Activated CD4-positive, alpha-beta memory T cell treated with anti-CD3 and anti-CD28 coated beads, Interleukin-2, amount 10 ng/mL, durations not matched to agents 7 days and 5 days (primary cell): ENCODE measurements around the gene BST2. TPM values are rescaled to one million over a fixed set of nuclear protein-coding genes. Genes with fewer than 3 reads are reported as not detected.
"Not testable (repeated sequence)": the region's sequence is repeated elsewhere in the genome, so short reads cannot be mapped to it uniquely, and the experiment has no call there.

Source experiments
- CTCF ChIA-PET: fragments of 350-600 bp; sonication (Branson Sonifier 250); formaldehyde crosslinking; loops from one replicate; lab custom pipeline; 2021; ENCODE audit warnings: antibody characterized with exemption, inconsistent platforms; lab: Charles Lee
- POLR2A ChIA-PET: fragments of 350-600 bp; sonication (Branson Sonifier 250); formaldehyde crosslinking; loops from one replicate; lab custom pipeline; 2021; ENCODE audit warnings: antibody characterized with exemption; lab: Charles Lee
- DNase-seq: peaks from one replicate; pipeline ENCODE4 v3.0.0-alpha.2; 2020
- H3K27ac Mint-ChIP-seq: one replicate; pipeline ENCODE4 v1.8.0; 2021; ENCODE audit warnings: mild to moderate bottlenecking, mixed read lengths
- H3K27me3 Mint-ChIP-seq: one replicate; pipeline ENCODE4 v1.8.0; 2021; ENCODE audit warnings: mixed read lengths
- H3K36me3 Mint-ChIP-seq: one replicate; pipeline ENCODE4 v1.8.0; 2021; ENCODE audit warnings: low read depth, mixed read lengths
- H3K4me1 Mint-ChIP-seq: one replicate; pipeline ENCODE4 v1.8.0; 2021; ENCODE audit warnings: mixed read lengths
- H3K4me3 Mint-ChIP-seq: one replicate; pipeline ENCODE4 v1.8.0; 2021; ENCODE audit warnings: mild to moderate bottlenecking, mixed read lengths
- H3K9me3 Mint-ChIP-seq: one replicate; pipeline ENCODE4 v1.8.0; 2021; ENCODE audit warnings: mixed read lengths
- total RNA-seq, 2 experiments: library from RNA; stranded (reverse); gene quantifications; one replicate each; pipeline ENCODE4 v1.2.3, GENCODE V29; 2021

BST2 gene
- total RNA-seq, 2 experiments from 2014 or later: 288 to 301 TPM

DNA sequence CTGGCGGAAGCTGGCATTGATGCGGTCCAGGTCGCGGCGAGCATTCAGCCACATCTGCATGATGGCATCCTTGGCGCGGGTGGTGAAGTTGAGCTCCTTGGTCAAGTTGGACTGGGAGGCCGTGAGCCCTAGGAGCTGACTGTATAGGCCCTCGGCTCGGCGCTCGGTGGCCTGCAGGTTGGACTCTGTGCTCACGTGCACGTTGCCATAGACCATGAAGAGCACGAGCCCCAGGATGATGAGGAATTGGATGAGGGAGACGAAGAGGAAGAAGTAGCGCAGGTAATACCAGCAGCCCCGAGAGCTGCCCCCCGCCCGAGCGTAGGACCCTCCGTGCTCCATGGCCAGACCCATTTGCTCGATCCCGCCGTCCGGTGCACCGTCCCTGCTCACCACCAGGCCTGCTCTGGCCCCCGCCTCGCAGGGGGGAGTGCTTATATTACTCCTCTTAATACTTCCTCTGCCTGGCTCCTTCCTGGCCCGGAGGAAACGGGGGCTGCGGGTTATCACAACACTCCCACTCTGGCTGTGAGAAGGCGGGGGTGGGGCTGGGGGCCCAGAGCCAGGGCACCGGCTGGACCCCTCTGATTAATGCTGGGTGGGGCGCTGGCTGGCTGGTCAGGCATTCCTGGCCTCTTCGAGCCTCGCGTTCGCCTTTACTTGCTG, 28.4 kb downstream of the BST2 start, which contains the start of gene PLVAP:
Gene PLVAP, minus strand, starts transcription at position 408 of the 666 bp plus-strand sequence. Its CDS starts 54 bp downstream, at position 354.
- Mint-ChIP-seq H3K27me3 (peaks cover 14% of the 10 kb centered on the region), H3K4me3 (no peak within 1 kb of the TSS), H3K4me1 (no peaks in the 10 kb centered on the region), H3K9me3 (no peaks in the 10 kb centered on the region), H3K27ac (no peak within 1 kb of the TSS), H3K36me3 (no peaks in the 10 kb centered on the region)
- ChIA-PET POLR2A (no interaction called here), CTCF (interaction anchor here (1.9 kb wide), 1 partner anchor 9 kb away, joined by 7 read pairs; no protein-coding TSS in a partner anchor)
- DNase-seq: no peak

DNA sequence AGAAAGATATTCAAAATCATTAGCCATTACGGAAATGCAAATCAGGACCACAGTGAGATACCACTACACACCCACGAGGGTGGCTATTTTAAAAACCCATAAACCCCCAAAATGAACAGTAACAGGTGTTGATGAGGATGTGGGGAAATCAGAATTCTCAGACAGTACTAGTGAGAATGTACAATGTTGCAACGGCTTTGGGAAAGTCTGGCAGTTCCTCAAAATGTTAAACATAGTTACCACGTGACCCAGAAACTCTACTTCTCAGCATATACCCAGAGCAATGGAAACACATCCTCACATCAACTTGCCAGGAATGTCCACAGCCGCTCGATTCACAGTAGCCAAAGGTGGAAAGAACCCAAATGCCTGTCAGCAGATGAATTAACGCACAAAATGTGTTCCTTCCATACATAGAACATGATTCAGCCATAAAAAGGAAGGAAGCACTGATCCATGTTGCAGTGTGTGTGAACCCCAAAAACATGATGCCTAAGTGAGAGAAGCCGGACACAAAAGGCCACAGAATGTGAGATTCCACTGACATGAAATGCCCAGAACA, 35.3 kb downstream of the BST2 start:
- Mint-ChIP-seq H3K36me3 (no peaks in the 10 kb centered on the region), H3K27me3 (peaks cover 9% of the 10 kb centered on the region), H3K27ac (no peak overlapping the region), H3K4me1 (peaks cover 3% of the 10 kb centered on the region), H3K4me3 (no peak overlapping the region), H3K9me3 (no peaks in the 10 kb centered on the region)
- ChIA-PET POLR2A (no interaction called here), CTCF (no interaction called here)
- DNase-seq: no peak

DNA sequence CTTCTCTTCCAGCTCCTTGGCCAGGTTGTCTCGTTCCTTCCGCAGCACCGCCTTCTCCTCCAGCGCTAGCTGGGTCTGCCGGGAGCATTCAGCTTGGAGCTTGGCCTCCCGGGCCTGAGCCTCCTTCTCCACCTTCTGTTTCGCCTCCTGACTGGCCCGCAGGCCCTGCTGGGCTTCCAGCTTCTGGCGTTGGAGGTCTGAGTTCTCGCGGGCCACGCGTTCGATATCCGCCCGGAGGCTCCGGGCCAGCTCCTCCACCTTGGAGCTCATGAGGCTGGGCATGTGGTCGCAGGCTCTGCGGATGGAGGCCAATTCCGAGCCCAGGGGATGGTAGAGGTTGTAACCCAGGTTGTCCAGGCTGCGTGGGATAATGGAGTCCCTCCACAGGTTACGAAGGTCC, 40.1 kb downstream of the BST2 start:
- H3K9me3 Mint-ChIP-seq: no peaks in the 10 kb centered on the region
- CTCF ChIA-PET: no interaction called here
- no peaks in the 10 kb centered on the region for H3K36me3 Mint-ChIP-seq
- POLR2A ChIA-PET: interaction anchor here (1.2 kb wide), 1 partner anchor 19 kb away, joined by 3 read pairs; no protein-coding TSS in a partner anchor
- no peak for DNase-seq
- H3K4me1 Mint-ChIP-seq: peaks cover 2% of the 10 kb centered on the region
- no peak overlapping the region for H3K4me3 Mint-ChIP-seq
- peaks cover 17% of the 10 kb centered on the region for H3K27me3 Mint-ChIP-seq
- H3K27ac Mint-ChIP-seq: no peak overlapping the region

DNA sequence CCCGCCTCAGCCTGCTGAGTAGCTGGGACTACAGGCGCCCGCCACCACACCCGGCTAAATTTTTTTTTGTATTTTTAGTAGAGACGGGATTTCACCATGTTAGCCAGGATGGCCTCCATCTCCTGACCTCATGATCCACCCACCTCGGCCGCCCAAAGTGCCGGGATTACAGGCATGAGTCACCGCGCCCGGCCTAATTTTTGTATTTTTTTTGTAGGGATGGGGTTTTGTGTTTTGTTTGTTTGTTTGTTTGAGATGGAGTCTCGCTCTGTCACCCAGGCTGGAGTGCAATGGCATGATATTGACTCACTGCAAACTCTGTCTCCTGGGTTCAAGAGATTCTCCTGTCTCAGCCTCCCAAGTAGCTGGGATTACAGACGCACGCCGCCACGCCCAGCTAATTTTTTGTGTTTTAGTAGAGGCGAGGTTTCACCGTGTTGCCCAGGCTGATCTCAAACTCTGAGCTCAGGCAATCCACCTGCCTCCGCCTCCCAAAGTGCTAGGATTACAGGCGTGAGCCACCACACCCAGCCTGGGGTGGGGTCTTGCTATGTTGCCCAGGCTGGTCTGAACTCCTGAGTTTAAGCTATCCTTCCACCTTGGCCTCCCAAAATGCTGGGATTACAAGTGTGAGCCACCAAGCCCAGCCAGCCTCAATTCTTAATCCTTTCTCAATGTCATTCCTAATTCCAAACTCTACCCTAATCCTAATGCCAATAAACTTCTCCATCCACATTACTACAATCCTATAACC, 41.4 kb downstream of the BST2 start:
- H3K27ac Mint-ChIP-seq, H3K4me1 Mint-ChIP-seq, DNase-seq, H3K4me3 Mint-ChIP-seq, H3K9me3 Mint-ChIP-seq, H3K36me3 Mint-ChIP-seq, CTCF ChIA-PET, POLR2A ChIA-PET: not testable (repeated sequence)
- peaks cover 15% of the 10 kb centered on the region for H3K27me3 Mint-ChIP-seq

DNA sequence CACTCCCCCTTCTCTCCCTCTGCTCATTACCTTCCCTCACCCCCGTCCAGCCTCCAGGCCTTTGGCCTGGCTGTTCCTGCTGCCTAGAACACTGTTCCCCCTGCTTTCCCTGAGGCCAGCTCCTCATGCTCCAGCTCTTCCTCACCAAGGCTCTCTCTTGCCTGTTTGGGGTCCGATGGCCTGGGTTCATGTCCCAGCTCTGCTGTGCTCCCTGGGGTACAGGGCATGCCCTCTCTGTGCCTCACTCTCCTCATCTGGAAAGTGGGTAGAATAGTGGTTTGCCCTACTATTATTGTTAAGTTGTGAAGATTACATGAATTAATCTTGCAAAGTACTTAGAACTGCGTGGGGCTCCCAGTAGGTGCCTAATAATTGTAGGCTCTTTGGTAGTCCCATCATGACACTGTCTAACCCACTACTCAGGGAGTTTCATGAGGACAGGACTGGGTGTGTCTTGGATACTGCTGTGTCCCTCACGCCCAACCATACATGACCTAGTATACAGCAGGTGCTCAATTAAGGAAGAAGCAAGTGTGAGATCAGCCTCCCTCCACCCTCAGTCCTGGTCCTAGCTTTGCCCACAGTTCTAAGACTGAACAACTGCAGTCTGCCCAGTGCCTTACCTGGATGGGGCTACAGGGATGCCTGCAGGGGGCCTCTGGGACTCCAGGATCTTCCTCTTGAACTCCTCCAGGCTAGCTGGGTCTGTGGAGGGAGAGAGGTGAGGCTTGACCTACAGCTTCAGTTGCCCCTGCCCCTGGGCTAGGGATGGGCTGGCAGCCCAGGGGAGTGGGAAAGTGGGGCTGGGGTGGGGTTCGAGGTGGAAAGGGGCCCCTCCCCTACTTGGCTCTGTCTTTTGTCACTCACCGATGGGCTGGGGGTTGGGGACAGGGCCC, 45.3 kb downstream of the BST2 start:
- Mint-ChIP-seq H3K27me3 (peaks cover 15% of the 10 kb centered on the region), H3K36me3 (no peaks in the 10 kb centered on the region), H3K27ac (no peak overlapping the region), H3K4me3 (no peak overlapping the region), H3K9me3 (no peaks in the 10 kb centered on the region), H3K4me1 (no peaks in the 10 kb centered on the region)
- DNase-seq: no peak
- POLR2A ChIA-PET: no interaction called here
- CTCF ChIA-PET: interaction anchor here (0.9 kb wide), 1 partner anchor 15 kb away, joined by 7 read pairs; no protein-coding TSS in a partner anchor

DNA sequence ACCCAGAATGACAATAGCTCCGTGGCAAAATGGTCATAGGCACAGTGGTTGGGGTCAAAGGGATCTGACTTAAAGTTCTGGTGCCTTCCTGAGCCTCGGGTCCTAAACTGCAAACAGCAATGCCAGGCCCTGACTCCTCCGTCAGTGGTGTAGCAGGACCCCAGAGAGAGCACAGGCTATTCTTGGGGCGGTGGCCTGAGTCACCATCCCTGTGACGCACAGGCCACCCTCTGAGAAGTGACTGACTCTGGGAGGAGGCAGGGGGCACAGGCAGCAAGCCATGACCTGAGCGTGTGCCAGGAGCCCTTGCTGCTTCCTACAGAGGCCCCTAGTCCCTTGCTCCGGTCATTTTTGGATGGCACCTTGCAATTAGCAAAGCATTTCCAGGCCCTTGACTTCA, 47.0 kb downstream of the BST2 start:
- DNase-seq: no peak
- Mint-ChIP-seq H3K27ac (no peak overlapping the region), H3K36me3 (no peaks in the 10 kb centered on the region), H3K9me3 (no peaks in the 10 kb centered on the region), H3K4me3 (no peak overlapping the region), H3K4me1 (peaks cover under 1% of the 10 kb centered on the region), H3K27me3 (peaks cover 12% of the 10 kb centered on the region)
- CTCF ChIA-PET: interaction anchor here (1.2 kb wide), 1 partner anchor 13 kb away, joined by 4 read pairs; no protein-coding TSS in a partner anchor
- POLR2A ChIA-PET: no interaction called here

DNA sequence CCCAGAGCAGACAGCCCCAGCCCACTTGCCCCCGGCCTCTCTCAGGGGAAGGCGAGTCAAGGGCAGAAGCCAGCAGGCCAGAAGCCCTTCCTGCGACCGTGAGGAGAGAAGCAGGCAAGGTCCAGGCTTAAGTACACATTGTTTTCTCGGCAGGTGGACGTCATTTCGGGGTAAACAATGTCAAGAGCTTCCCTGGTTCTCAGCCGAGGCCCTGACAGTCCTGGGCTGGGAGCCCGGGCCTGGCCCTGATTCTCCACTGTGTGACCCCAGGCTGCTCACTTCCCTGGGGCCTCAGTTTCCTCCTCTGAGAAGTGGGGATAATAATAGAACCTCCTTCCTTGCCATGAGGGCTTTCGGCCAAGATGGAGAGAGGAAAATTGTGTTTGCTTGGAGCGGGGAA, 47.7 kb downstream of the BST2 start:
- POLR2A ChIA-PET: no interaction called here
- peaks cover 1% of the 10 kb centered on the region for H3K4me1 Mint-ChIP-seq
- H3K36me3 Mint-ChIP-seq: no peaks in the 10 kb centered on the region
- H3K27ac Mint-ChIP-seq: no peak overlapping the region
- CTCF ChIA-PET: interaction anchor here (1.2 kb wide), 1 partner anchor 12 kb away, joined by 4 read pairs; no protein-coding TSS in a partner anchor
- no peaks in the 10 kb centered on the region for H3K9me3 Mint-ChIP-seq
- DNase-seq: no peak
- no peak overlapping the region for H3K4me3 Mint-ChIP-seq
- peaks cover 11% of the 10 kb centered on the region for H3K27me3 Mint-ChIP-seq

DNA sequence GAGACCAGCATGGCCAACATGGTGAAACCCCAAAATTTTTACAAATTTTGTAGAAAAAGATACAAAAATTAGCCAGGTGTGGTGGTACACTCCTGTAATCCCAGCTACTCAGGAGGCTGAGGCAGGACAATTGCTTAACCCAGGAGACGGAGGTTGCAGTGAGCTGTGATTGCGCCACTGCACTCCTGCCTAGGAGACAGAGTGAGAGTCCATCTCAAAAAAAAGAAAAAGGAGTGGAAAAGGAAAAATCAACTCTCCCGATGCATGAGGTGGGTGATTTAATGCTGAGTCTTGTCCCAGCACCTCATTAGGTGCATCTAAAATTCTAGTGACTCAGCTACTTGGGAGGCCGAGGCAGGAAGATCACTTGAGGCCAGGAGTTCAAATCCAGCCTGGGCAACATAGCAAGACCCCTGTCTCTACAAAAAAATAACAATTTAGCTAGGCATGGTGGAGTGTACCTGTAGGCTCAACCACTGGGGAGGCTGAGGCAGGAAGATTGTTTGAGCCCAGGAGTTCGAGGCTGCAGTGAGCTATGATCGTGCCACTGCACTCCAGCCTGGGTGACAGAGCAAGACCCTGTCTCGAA, 48.3 kb downstream of the BST2 start:
- ChIA-PET POLR2A (no interaction called here), CTCF (interaction anchor here (1.2 kb wide), 1 partner anchor 11 kb away, joined by 4 read pairs; no protein-coding TSS in a partner anchor)
- Mint-ChIP-seq H3K27me3 (peaks cover 7% of the 10 kb centered on the region), H3K27ac (no peak overlapping the region), H3K9me3 (no peaks in the 10 kb centered on the region), H3K4me3 (no peak overlapping the region), H3K36me3 (no peaks in the 10 kb centered on the region), H3K4me1 (peaks cover 1% of the 10 kb centered on the region)
- no peak for DNase-seq

DNA sequence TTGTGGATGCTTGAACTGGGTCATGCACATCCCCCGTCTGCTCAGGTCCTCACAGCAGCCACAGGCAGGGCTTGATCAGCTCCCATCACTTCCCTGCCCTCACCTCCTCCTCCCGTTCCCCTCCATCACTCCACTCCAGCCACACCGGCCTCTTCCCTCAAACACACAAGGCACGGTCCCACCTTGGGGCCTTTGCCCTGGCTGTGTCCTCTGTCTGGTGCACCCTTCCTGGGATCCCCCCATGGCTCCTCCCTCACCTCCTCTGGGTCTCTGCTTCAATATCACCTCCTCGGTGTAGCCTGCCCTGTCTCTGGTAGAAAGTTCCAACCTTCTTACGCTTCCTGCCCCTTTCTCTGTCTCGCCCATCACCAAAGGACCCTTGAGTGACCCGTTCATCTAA, 52.0 kb downstream of the BST2 start:
- H3K9me3 Mint-ChIP-seq: no peaks in the 10 kb centered on the region
- no peak overlapping the region for H3K4me3 Mint-ChIP-seq
- POLR2A ChIA-PET: no interaction called here
- no peak overlapping the region for H3K27ac Mint-ChIP-seq
- peaks cover 10% of the 10 kb centered on the region for H3K4me1 Mint-ChIP-seq
- peaks cover 20% of the 10 kb centered on the region for H3K27me3 Mint-ChIP-seq
- H3K36me3 Mint-ChIP-seq: no peaks in the 10 kb centered on the region
- CTCF ChIA-PET: no interaction called here
- no peak for DNase-seq

Other genes with a start within 250 kb of the BST2 start
- gene USE1, start 190.3 kb downstream of the BST2 start, total RNA-seq: 10 to 100 TPM; 19.9 to 20.4 TPM
- gene OCEL1, start 179.4 kb downstream of the BST2 start, total RNA-seq: 10 to 100 TPM; 20.9 to 22.6 TPM
- gene NR2F6, start 159.7 kb downstream of the BST2 start, total RNA-seq: 1 to 10 TPM; 5.7 to 6.5 TPM
- gene USHBP1, start 140.9 kb downstream of the BST2 start, total RNA-seq: under 1 TPM; 0.38 to 0.45 TPM
- 100 to 1,000 TPM in 1 of 2 experiments, 10 to 100 TPM in 1; 98.5 to 100 TPM for gene BABAM1, start 138.2 kb downstream of the BST2 start, total RNA-seq
- 1 to 10 TPM; 7.6 to 8.2 TPM for gene ANKLE1, start 123.7 kb downstream of the BST2 start, total RNA-seq
- 10 to 100 TPM; 10.6 to 12.2 TPM for gene ABHD8, start 102.2 kb downstream of the BST2 start, total RNA-seq
- gene MRPL34, start 99.8 kb downstream of the BST2 start, total RNA-seq: 10 to 100 TPM; 82.8 to 98.3 TPM
- 10 to 100 TPM; 58.6 to 61.2 TPM for gene DDA1, start 96.1 kb downstream of the BST2 start, total RNA-seq
- gene ANO8, start 70.8 kb downstream of the BST2 start, total RNA-seq: 10 to 100 TPM; 20.2 TPM
- gene GTPBP3, start 68.1 kb downstream of the BST2 start, total RNA-seq: 10 to 100 TPM; 30.2 to 34.2 TPM
- not detected for gene PLVAP, start 28.3 kb downstream of the BST2 start, total RNA-seq
- gene CCDC194, start 11.4 kb downstream of the BST2 start, total RNA-seq: 1 to 10 TPM; 4.9 to 7.0 TPM
- gene MVB12A, start 14.4 kb upstream of the BST2 start, total RNA-seq: 10 to 100 TPM; 44.5 to 45.3 TPM
- gene TMEM221, start 43.0 kb upstream of the BST2 start, total RNA-seq: not detected
- gene NXNL1, start 55.3 kb upstream of the BST2 start, total RNA-seq: not detected
- 1 to 10 TPM; 3.6 to 4.1 TPM for gene SLC27A1, start 64.9 kb upstream of the BST2 start, total RNA-seq
- gene PGLS, start 106.0 kb upstream of the BST2 start, total RNA-seq: 10 to 100 TPM; 65.0 to 65.9 TPM
- gene COLGALT1, start 150.0 kb upstream of the BST2 start, total RNA-seq: 10 to 100 TPM; 36.1 to 38.9 TPM